ENCODE data around the gene MATCAP1.

MATCAP1 gene

DNA sequence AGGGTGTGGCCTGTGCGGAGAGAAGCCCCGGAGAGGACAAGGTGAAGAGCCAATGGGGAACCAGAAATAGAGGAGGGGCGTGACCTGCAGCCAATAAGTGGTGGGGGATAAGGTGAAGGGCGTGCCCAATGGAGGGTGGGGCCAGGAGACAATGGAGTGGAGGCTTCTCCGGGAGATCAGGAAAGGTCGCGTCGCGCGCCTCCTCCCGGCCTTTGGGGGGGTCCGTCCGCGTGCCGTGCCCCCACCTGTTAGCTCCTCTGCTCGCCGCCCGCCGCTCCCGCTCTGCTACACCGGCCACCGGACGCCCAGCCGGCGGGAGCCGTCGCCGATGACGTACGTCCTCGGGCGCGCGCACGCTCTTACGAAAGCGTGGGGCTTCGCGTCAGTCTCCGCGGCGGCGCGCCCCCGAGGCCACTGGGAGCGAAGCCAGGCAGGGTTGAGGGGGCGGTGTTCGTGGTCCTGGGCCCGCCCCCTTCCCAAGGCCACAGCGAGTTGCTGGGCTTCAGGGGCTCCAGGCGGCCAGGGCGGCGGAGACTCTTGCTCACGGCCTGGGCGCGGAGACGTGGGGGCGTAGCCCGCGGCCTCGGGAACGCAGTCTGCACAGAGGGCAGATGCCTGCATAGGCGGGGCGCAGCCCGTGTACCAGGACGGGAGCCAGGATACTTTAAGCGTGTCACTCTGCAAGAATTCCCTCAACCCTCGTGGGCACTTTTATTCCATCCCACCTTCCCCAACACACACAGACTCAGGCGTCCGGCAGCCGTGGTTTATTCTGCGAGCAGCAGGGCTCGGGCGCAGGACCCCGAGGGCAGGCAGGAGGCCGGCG is at the start of gene MATCAP1:
MATCAP1 (minus strand) TSS at position 337 of the 826 bp plus-strand sequence. CDS start 3,353 bp downstream, outside the sequence.
- H3K4me1 Mint-ChIP-seq (ENCODE audit: low read depth), result peaks cover 17% of the 10 kb centered on the region
- H3K27ac Mint-ChIP-seq, result no peak within 1 kb of the TSS
- H3K27me3 Mint-ChIP-seq, result peaks cover 32% of the 10 kb centered on the region
- peaks cover 10% of the 10 kb centered on the region for H3K36me3 Mint-ChIP-seq (ENCODE audit: low read depth)
- no peak within 1 kb of the TSS for H3K4me3 Mint-ChIP-seq
- H3K9me3 Mint-ChIP-seq, result no peaks in the 10 kb centered on the region
- intact Hi-C loops (cut with micrococcal nuclease), result loop anchor here (2.0 kb wide), 2 partner anchors 23 to 43 kb away; partner anchors contain the start of gene TMEM208

DNA sequence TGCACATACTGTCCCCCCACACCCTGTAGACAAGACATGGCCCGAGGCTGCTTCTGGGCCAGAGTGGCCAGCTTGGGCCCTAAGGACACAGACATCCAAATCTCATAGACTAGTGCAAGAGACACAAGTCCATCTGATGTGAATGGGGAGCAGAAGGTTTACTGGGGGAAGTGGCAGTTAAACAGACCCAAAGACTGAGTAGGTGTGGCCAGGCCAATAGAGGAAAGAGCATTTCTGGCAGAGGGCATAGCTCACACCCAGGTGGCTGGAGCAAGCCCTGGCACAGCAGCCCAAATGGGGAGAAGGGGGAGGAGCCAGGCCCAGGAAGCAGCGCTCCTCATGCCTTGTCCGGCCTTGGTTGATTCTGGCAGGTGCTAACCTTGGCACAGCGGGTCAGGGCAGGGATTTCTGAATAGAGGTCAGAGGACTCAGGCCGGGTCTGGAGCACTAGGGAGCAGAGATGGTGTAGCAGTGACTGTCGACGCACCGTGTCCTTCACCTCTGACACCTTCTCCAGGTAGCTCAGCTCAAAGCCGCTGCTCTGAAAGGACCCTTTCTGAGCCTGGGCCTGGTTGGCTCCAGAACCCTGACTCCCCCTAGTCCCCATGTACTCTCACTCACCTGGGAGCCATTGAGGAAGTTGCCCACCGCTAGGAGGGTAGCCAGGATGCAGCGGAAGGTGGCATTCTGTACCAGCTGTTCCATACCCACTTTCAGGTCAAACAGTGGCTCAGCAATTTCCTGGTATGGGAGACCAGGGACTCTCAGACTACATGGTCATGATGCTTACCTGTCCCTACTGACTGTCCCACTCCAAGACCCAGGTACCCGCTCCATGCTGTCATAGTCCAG is 47.3 kb upstream of the MATCAP1 start:
- peaks cover 42% of the 10 kb centered on the region for H3K4me1 Mint-ChIP-seq (ENCODE audit: low read depth)
- H3K9me3 Mint-ChIP-seq, result no peaks in the 10 kb centered on the region
- H3K27me3 Mint-ChIP-seq, result no peaks in the 10 kb centered on the region
- no peak overlapping the region for H3K4me3 Mint-ChIP-seq
- peaks cover 100% of the 10 kb centered on the region for H3K36me3 Mint-ChIP-seq (ENCODE audit: low read depth)
- intact Hi-C loops (cut with micrococcal nuclease), result no loop called here
- no peak overlapping the region for H3K27ac Mint-ChIP-seq

DNA sequence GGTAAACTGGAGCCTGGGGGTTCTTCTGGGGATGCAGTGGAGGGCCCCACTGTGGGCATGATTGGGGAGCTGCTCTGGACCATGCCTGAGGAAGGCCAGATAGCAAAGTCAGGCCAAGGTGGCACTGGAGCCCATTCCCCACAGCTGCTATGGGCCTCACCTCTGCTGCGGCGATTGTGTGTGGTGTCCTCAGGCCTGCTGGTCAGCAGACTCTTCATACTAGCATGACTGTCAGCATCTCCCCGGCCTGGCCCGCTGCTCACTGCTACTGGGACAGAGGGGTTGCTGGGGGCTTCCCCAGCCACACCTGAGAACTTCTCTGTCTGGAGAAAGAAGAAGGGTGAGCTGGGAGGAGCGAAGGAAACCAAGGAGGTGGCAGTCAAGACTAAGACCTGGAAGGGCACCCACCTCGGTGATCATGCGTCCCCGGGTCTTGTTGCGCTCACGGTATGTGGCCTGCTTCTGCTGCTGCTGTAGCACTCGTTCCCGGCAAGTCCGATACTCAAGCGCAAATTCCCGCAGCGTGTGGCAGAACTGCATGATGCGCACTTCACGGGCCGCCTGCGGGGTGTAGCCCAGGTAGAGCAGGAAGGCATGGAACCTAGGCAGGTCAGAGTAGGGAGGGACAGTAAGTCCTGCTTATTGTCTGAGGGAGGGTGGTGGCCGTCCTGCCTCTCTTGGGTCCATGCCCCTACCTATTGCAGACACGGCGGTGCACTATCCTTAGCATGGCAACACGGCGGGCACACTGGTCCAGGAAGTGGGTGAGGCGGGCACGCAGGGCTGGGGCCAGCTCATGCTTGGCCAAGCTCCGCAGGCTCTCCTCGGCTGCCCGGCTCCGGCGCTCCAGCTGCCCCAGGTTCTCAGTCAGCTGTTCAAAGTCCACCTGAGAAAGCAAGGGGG is 46.4 kb upstream of the MATCAP1 start:
- intact Hi-C loops (cut with micrococcal nuclease), result no loop called here
- Mint-ChIP-seq H3K4me1 (ENCODE audit: low read depth) (peaks cover 48% of the 10 kb centered on the region), H3K27ac (no peak overlapping the region), H3K9me3 (no peaks in the 10 kb centered on the region), H3K4me3 (no peak overlapping the region), H3K36me3 (ENCODE audit: low read depth) (peaks cover 94% of the 10 kb centered on the region), H3K27me3 (no peaks in the 10 kb centered on the region)

DNA sequence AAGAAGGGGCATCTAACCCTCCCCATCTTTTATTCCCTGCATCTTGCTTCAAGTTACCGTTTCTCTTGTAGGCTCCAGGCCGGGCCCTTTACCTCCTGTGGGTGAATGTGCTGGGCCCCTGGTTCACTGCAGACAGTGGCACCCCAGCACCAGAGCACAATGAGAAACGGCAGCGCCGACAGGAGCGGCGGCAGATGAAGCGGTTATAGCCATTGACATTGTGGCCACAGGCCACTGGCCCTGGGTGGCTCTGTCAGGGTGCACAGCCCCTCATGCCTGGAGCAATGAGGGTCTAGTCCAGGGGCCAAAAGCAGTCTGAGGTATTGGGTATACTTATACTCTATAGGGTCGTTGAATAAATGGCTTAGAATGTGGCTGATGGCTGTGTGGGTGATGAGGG is 45.1 kb upstream of the MATCAP1 start:
- no peaks in the 10 kb centered on the region for H3K9me3 Mint-ChIP-seq
- no peaks in the 10 kb centered on the region for H3K27me3 Mint-ChIP-seq
- no peak overlapping the region for H3K4me3 Mint-ChIP-seq
- H3K4me1 Mint-ChIP-seq (ENCODE audit: low read depth), result peaks cover 54% of the 10 kb centered on the region
- H3K36me3 Mint-ChIP-seq (ENCODE audit: low read depth), result peaks cover 89% of the 10 kb centered on the region
- intact Hi-C loops (cut with micrococcal nuclease), result no loop called here
- H3K27ac Mint-ChIP-seq, result no peak overlapping the region

DNA sequence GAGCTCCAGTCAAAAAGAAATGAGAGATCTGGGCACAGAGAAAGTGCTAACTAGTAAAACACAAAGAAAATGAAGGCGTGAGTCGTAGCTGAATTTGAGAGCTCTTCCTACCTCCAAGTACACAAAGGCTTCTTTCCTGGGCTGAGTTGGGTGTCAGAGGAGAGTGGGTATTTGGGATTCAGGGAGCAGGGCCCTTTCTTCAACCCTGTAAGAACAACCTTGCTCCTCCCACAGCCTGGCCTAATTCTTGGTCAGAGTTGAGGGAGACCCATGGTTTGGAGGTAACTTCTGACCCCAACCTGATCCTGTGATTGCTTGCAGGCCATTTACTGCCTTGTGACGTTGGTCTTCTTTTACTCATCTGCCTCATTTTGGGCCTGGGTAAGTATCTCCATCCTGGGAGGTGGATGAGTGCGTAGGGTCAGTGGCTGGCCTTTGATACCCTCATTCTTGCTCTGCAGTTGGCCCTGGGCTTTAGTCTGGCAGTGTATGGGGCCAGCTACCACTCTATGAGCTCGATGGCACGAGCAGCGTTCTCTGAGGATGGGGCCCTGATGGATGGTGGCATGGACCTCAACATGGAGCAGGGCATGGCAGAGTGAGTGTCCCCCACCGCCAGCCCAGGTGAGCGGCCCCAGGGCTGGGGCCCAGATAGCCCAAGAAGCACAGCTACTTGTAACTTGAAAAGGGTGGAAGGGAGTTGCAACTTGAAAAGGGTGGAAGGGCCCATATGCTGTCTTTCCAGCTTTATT is 44.4 kb upstream of the MATCAP1 start:
- peaks cover 55% of the 10 kb centered on the region for H3K4me1 Mint-ChIP-seq (ENCODE audit: low read depth)
- H3K9me3 Mint-ChIP-seq, result no peaks in the 10 kb centered on the region
- H3K27ac Mint-ChIP-seq, result peak overlapping the region; percentile 91
- intact Hi-C loops (cut with micrococcal nuclease), result no loop called here
- H3K27me3 Mint-ChIP-seq, result no peaks in the 10 kb centered on the region
- peaks cover 84% of the 10 kb centered on the region for H3K36me3 Mint-ChIP-seq (ENCODE audit: low read depth)
- H3K4me3 Mint-ChIP-seq, result peak overlapping the region; percentile 96

DNA sequence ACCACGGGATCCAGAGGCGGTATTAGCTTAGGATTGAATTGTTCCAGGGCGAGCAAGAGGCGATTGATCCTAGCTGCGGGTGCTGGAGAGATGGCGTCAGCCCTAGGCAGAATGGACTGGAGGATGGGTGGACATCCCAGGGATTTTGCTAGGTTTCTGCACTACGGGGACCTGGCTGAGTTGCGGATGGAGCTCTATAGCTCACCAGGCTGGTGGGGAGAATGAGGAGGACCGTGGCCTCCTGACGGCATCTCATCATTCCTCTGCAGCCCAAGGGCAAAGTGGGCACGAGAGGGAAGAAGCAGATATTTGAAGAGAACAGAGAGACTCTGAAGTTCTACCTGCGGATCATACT is 43.8 kb upstream of the MATCAP1 start:
- peak overlapping the region; percentile 96 for H3K4me3 Mint-ChIP-seq
- peaks cover 83% of the 10 kb centered on the region for H3K36me3 Mint-ChIP-seq (ENCODE audit: low read depth)
- no peaks in the 10 kb centered on the region for H3K27me3 Mint-ChIP-seq
- intact Hi-C loops (cut with micrococcal nuclease), result loop anchor here (2.0 kb wide), 2 partner anchors 35 to 43 kb away; partner anchors contain the start of gene E2F4
- peak overlapping the region; percentile 91 for H3K27ac Mint-ChIP-seq
- H3K4me1 Mint-ChIP-seq (ENCODE audit: low read depth), result peaks cover 61% of the 10 kb centered on the region
- no peaks in the 10 kb centered on the region for H3K9me3 Mint-ChIP-seq

DNA sequence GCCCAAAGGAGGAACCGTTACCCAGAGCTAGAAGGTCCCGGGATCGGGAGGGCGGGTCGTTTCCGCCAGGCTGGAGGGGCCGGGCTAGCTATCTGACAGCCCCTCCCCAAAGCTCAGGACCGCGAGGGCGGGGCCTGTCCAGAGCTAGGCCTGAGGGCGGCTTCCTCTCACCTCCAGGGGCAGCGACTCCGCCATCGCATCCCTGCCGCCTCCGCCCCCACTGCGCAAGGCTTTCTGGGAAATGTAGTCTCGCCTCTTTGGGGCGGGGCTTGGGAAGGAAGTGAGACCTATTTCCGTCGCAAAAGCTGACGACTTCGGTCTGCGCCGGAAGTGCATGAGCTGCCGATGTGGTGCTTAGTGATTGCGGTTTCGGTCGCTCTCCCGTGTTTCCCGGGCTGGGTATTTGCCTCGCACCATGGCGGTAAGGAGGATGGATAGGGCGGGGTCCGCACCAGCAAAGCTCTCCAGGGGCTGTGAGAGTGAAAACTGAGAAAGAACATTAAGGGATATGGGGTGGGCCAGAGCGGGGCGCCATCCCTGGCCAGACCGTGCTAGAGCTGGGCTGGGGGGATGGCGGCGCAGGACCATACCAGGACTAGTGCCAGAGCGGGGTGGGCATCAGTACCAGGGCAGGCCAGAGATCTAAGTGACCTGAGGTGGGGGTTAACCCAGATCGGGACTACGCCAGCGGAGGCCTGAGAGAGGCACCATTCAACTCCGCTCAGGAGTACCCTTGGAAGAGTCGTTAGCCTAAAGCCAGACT is 43.2 kb upstream of the MATCAP1 start, which contains the start of gene TMEM208:
TMEM208 (plus strand) TSS at position 327 of the 763 bp plus-strand sequence; CDS start at position 416, 89 bp downstream.
- Mint-ChIP-seq H3K4me1 (ENCODE audit: low read depth) (peaks cover 61% of the 10 kb centered on the region), H3K27me3 (no peaks in the 10 kb centered on the region), H3K9me3 (no peaks in the 10 kb centered on the region), H3K36me3 (ENCODE audit: low read depth) (peaks cover 77% of the 10 kb centered on the region), H3K27ac (peak within 1 kb of the TSS; percentile 91), H3K4me3 (peak within 1 kb of the TSS; percentile 96)
- intact Hi-C loops (cut with micrococcal nuclease), result loop anchor here (1.0 to 2.0 kb wide), 3 partner anchors 20 to 42 kb away; partner anchors contain the start of genes E2F4 and FHOD1

DNA sequence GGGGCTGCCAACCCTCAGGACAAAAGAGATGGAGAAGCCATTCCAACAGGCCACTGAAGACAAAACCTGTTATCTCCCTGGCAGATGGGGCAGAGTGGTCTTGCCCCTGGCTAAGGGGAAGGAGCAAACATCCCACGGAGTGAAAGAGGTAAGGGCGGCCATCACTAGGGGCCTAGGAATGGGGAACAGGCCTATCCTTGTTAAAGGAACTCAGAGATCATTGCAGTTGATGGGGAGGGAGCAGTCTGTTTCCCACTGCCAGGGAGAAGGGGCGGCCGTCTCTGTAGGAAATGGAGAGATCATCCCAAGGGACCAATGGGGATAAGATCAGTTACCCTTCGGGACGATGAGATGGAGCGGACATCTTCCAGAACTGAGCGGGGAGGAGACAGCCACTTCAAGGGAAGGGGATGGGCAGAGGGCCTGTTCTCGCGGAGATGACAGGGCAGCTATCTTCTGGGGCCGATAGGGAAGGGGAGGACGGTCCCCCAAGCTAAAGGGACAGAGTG is 42.6 kb upstream of the MATCAP1 start:
- H3K4me1 Mint-ChIP-seq (ENCODE audit: low read depth), result peaks cover 61% of the 10 kb centered on the region
- H3K4me3 Mint-ChIP-seq, result peak overlapping the region; percentile 96
- no peaks in the 10 kb centered on the region for H3K27me3 Mint-ChIP-seq
- H3K27ac Mint-ChIP-seq, result peak overlapping the region; percentile 91
- H3K9me3 Mint-ChIP-seq, result no peaks in the 10 kb centered on the region
- peaks cover 71% of the 10 kb centered on the region for H3K36me3 Mint-ChIP-seq (ENCODE audit: low read depth)
- intact Hi-C loops (cut with micrococcal nuclease), result loop anchor here (1.0 to 2.0 kb wide), 3 partner anchors 21 to 42 kb away; partner anchors contain the start of genes E2F4 and FHOD1

DNA sequence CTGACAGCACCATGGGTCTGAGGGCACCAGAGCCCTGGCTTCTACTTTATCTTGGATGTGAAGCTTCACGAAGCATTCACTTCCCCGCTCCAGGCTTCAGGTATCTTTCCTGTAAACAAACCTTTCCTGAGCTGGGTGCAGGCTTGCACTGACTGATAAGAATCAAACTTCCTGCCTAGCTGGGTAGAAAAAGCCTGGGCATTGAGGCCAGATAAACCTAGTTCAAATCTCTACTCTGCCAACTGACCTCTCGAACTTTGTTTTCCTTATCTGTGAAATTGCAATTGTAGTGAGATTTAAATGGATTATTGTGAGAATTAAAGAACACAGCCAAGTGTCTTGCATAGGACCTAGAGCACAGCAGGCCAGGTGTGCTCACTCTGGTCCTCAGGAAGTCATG is 40.2 kb upstream of the MATCAP1 start:
- no peak overlapping the region for H3K27ac Mint-ChIP-seq
- peaks cover 60% of the 10 kb centered on the region for H3K36me3 Mint-ChIP-seq (ENCODE audit: low read depth)
- intact Hi-C loops (cut with micrococcal nuclease), result no loop called here
- peaks cover 48% of the 10 kb centered on the region for H3K4me1 Mint-ChIP-seq (ENCODE audit: low read depth)
- no peaks in the 10 kb centered on the region for H3K27me3 Mint-ChIP-seq
- no peak overlapping the region for H3K4me3 Mint-ChIP-seq
- no peaks in the 10 kb centered on the region for H3K9me3 Mint-ChIP-seq

DNA sequence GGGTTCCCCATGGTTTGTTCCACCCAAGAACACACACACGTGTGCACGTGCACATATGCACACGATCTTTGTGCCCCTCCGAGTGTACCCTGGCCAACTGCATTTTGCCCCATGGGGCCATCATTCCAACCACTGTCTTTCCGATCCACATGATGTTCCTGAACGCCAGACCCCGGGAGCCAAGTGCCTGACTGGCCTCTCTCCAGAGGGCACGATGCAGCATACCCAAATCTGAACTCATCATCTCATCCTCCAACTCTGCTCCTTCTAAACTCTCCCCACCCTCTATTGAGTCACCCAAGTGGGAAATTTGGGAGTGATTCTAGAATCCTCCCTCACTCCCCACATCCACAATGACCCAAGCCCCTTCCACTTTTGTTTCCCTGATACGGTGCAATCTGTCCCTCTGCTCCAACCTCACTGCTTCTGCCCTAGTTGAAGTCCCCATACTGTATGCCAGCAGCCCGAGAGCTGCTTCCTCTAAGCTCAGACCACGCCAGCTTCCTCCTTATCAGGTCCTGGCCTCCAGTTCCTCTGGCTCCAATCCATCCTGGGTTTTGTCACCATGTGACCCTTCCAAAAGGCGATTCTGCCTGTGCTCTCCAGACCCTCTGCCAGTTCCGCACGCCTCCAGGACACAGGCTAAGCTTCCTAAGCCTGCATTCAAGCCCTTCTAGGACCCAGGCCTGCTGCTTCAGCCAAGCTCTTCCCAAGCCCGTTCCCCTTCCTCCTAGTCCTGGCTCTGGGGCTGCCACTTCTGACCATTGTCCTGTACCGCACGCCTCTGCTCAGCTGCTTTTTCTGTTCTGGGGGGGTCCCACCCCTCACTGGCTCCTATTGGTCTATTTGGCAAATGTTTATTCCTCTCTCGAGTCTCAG is 33.1 kb upstream of the MATCAP1 start:
- no peaks in the 10 kb centered on the region for H3K27me3 Mint-ChIP-seq
- peaks cover 34% of the 10 kb centered on the region for H3K4me1 Mint-ChIP-seq (ENCODE audit: low read depth)
- intact Hi-C loops (cut with micrococcal nuclease), result no loop called here
- H3K9me3 Mint-ChIP-seq, result no peaks in the 10 kb centered on the region
- H3K4me3 Mint-ChIP-seq, result peak overlapping the region; percentile 44
- peak overlapping the region; percentile 84 for H3K27ac Mint-ChIP-seq
- H3K36me3 Mint-ChIP-seq (ENCODE audit: low read depth), result peaks cover 18% of the 10 kb centered on the region

DNA sequence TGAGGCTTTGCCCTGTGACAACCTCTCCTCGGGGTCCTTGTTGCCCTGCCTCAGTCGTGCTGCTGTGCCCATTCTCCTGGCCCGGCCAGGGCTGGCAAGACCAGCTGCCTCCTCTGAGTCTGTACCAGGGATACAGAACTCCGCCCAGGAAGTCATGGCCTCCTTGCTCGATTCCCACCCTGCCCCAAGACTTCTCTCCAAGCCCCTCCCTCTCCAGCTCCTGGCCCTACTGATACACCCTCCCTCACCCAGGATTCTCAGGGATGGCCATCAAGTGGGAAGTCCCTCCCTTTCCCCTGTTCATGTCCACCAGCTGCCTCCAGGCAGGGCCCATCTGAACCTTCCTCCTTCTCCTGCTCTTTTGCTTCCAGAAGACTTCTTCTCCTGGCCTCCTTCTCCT is 31.9 kb upstream of the MATCAP1 start:
- intact Hi-C loops (cut with micrococcal nuclease), result no loop called here
- Mint-ChIP-seq H3K4me1 (ENCODE audit: low read depth) (peaks cover 34% of the 10 kb centered on the region), H3K27me3 (no peaks in the 10 kb centered on the region), H3K36me3 (ENCODE audit: low read depth) (peaks cover 19% of the 10 kb centered on the region), H3K9me3 (no peaks in the 10 kb centered on the region), H3K27ac (peak overlapping the region; percentile 84), H3K4me3 (no peak overlapping the region)
